T follicular helper cell (primary cell): Measurements from ENCODE around the gene CEP162.
"Not testable (repeated sequence)": the region's sequence is repeated elsewhere in the genome, so short reads cannot be mapped to it uniquely, and the experiment has no call there.

Source experiments
- DNase-seq: peaks from one replicate; pipeline ENCODE4 v3.0.0-alpha.2; 2020; ENCODE audit warnings: low read depth

CEP162 gene

GRCh38 chr6:84224251-84224650 lies 3.2 kb downstream of the CEP162 start:
- no peak for DNase-seq

GRCh38 chr6:84223608-84224007 lies 3.8 kb downstream of the CEP162 start:
- not testable (repeated sequence) for DNase-seq

- no peak for DNase-seq
These were observed 5.0 kb downstream of the CEP162 start for GRCh38 chr6:84222426-84222825.

- no peak for DNase-seq
These were observed 6.5 kb downstream of the CEP162 start for GRCh38 chr6:84220809-84221409.

- no peak for DNase-seq
These were observed 9.4 kb downstream of the CEP162 start for GRCh38 chr6:84218091-84218490.

GRCh38 chr6:84213217-84213616 lies 14.2 kb downstream of the CEP162 start:
- DNase-seq, result no peak

- no peak for DNase-seq
These were observed 23.4 kb downstream of the CEP162 start for GRCh38 chr6:84204011-84204410.

- DNase-seq, result not testable (repeated sequence)
These were observed 27.5 kb downstream of the CEP162 start for GRCh38 chr6:84199987-84200386.

- no peak for DNase-seq
These were observed 29.7 kb downstream of the CEP162 start for GRCh38 chr6:84197708-84198107.

- DNase-seq, result no peak
These were observed 34.2 kb downstream of the CEP162 start for GRCh38 chr6:84193114-84193708.

- no peak for DNase-seq
These were observed 35.6 kb downstream of the CEP162 start for GRCh38 chr6:84191802-84192201.

GRCh38 chr6:84189356-84189755 lies 38.1 kb downstream of the CEP162 start:
- DNase-seq, result not testable (repeated sequence)

- no peak for DNase-seq
These were observed 44.0 kb downstream of the CEP162 start for GRCh38 chr6:84183430-84183829.

- no peak for DNase-seq
These were observed 45.4 kb downstream of the CEP162 start for GRCh38 chr6:84182001-84182400.

GRCh38 chr6:84177241-84177640 lies 50.2 kb downstream of the CEP162 start:
- DNase-seq, result no peak

GRCh38 chr6:84172574-84172973 lies 54.9 kb downstream of the CEP162 start:
- DNase-seq, result no peak

GRCh38 chr6:84172080-84172479 lies 55.4 kb downstream of the CEP162 start:
- DNase-seq, result no peak

GRCh38 chr6:84167457-84167856 lies 60.0 kb downstream of the CEP162 start:
- DNase-seq, result no peak

- DNase-seq, result no peak
These were observed 61.0 kb downstream of the CEP162 start for GRCh38 chr6:84166395-84166794.

- DNase-seq, result not testable (repeated sequence)
These were observed 63.1 kb downstream of the CEP162 start for GRCh38 chr6:84164328-84164727.

- no peak for DNase-seq
These were observed 66.3 kb downstream of the CEP162 start for GRCh38 chr6:84161190-84161589.

- no peak for DNase-seq
These were observed 71.1 kb downstream of the CEP162 start for GRCh38 chr6:84156306-84156705.

- no peak for DNase-seq
These were observed 75.8 kb downstream of the CEP162 start for GRCh38 chr6:84151669-84152068.

GRCh38 chr6:84150705-84151104 lies 76.7 kb downstream of the CEP162 start:
- DNase-seq, result no peak
